SK-N-MC (cell line): ENCODE data around the gene APOA1.

Experiments
- EZH2 ChIP-seq: fragments of 200-600 bp; sonication (generic); IDR thresholded peaks from one replicate; pipeline ENCODE4 v1.6.1; 2017; ENCODE audit warnings: antibody characterized with exemption
- POLR2AphosphoS5 ChIP-seq: IDR thresholded peaks from 2 replicates; pipeline ENCODE4 v1.6.1; 2012; ENCODE audit warnings: mild to moderate bottlenecking, low read depth, low read length, borderline replicate concordance

DNA sequence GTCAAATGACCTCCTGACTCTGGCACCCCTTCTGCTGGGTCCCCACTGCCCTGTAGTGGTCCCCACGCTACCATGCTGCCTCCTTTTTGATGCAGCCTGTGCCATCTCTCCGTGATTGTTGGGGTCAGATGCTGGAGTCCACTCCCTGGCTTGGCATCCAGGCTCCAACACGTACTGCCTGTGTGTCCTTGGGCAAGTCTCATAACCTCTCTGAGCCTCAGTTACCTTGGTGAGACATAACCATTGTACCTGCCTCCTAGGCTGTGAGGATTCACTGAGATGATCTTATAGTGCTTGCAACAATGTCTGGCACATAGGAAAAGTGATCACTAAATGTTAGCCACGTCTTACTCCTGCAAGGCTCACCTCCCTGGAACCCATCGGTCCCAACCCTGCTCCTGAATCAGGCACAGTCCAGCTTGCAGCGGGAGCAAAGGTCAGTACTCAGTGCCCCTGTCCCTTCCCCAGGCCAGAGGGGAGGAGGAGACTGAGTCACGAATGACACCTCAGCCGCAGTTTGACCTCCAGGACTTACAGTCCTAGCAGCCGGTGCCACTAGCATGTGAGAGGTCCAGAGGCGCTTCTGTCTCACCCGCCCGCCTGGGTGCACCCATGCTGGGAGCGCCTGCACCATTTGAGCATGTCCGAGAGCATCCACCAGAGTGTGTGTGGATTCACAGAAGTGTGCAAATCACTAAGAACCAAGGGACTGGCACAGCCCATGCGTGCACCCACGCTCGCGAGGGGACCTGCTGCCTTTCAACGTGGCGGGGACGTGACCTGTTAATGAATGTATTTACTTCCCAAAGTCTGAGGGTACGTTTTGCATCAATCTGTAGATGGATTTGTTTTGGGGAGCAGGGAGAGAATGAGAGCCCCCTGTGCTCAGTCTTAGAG, 11.3 kb downstream of the APOA1 start:
- TF ChIP-seq POLR2AphosphoS5: no peak
- TF ChIP-seq EZH2: no peak
